PC-9 (cell line): ENCODE results near the gene NUDCD2.

Experiments used
- CTCF ChIP-seq: fragments of 200-600 bp; sonication (generic); conservative IDR thresholded peaks from 2 replicates; pipeline ENCODE4 v1.6.1; 2017; ENCODE audit warnings: mixed run types, antibody characterized with exemption, mild to moderate bottlenecking, moderate library complexity
- EZH2 ChIP-seq: fragments of 200-600 bp; sonication (generic); IDR thresholded peaks from 2 replicates; pipeline ENCODE4 v1.8.0; 2017; ENCODE audit warnings: antibody characterized with exemption, low read depth

DNA sequence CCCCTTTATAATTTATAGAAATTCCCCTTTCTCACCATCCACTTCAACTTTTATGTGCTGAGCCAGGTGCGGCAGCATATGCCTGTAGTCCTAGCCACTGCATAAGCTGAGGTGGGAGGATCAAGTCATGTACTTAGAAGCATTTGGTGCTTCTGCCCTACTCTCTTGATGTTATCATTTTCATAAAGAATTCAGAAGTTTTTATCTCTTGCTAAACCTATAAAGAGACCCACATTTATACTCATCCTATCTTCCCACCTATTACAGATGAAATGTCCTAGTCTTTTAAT lies 19.0 kb upstream of the NUDCD2 start:
- TF ChIP-seq CTCF (no peak), EZH2 (no peak)
